Stimulated activated CD8-positive, alpha-beta memory T cell treated with anti-CD3 and anti-CD28 coated beads, Interleukin-15, amount 100 ng/mL, for 1 hour (primary cell): Measurements from ENCODE around the gene GRIK2.

Experiments used
- DNase-seq: peaks from one replicate; pipeline ENCODE4 v3.0.0-alpha.2; 2020; ENCODE audit warnings: low read depth

The GRIK2 gene

DNA sequence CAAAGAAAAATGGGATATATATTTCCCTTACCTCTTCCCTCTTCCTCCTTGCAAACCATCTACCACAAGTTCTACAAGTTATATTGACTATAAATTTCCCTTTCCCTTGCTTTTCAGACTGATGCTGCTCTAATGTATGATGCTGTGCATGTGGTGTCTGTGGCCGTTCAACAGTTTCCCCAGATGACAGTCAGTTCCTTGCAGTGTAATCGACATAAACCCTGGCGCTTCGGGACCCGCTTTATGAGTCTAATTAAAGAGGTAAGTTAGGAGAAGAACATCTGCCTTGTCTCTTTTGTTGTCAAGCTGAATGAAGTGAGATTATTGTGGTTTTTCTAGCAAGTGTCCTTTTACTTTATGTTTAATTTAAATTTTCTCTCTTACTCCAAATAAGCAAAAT lies 406.0 kb downstream of the GRIK2 start:
- no peak for DNase-seq

DNA sequence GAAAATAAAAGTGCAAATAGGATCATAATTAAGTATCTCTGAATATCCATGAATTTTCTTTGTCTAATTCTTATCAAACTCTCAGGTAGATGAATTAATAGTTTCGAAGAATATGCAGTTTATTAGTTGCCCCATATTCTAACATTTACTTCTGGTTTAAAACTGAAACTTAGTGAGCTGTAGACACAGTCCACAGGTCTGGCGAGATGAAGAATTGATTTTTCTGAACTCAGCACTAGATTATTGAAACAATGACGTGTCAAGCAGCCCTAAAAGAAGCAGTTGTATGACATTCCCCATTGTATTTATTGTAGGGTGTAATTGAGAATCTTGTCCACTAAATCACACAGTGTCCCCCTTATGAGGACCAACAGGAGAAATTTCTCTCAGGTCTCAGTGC lies 407.1 kb downstream of the GRIK2 start:
- DNase-seq, result no peak

DNA sequence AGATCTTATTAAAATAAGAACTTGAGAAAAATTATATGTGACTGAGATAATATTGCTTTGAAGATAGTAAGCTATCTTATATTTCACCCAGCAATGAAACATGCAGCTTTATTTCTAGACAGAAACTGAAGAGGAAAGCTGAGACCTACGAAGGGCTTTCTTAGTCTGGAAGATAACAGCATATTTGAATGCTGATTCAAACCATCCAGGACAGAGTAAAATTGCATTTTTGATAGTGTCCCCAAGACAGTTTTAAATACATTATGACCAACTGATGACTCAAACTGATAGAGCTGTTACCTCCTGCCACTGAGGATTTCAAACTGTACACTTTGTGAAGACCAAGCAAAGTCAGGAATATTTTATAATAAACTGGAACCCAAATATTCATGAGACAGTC lies 409.6 kb downstream of the GRIK2 start:
- DNase-seq, result no peak

DNA sequence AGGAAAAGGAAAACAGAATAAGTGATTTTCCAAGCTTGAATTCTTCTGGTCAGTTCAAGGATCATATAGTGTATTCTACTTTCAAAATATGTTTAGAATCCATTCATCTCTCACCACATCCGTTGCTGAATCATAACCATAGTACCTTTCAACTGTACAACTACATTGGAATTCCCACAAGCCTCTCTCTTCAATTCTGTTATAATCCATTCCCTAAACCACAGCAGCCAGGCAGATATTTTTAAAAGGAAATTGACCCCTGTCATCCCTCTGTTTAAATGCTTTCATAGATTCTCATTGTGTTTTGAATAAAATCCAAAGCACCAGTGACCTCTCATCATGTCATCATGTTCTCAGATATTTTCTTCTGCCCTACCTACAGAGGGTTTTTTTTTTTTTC lies 412.7 kb downstream of the GRIK2 start:
- DNase-seq, result no peak

DNA sequence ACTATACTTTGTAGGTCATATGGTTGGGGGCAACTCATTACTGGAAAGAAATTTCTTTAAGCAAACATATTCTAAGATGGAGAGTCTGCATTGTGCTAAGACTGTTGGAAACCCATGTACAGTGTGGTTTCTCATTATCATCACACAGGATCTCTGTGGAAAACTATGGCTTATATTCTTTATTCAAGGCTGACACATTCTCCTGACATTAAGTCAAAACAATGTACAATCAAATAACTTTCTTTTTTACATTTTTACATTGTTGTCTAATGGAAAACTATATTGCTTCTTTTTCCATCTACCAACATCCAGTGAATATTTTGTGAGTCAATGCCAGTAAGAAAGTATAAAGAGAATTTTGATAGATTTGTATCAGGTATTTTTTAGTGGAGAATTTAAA lies 417.6 kb downstream of the GRIK2 start:
- no peak for DNase-seq

DNA sequence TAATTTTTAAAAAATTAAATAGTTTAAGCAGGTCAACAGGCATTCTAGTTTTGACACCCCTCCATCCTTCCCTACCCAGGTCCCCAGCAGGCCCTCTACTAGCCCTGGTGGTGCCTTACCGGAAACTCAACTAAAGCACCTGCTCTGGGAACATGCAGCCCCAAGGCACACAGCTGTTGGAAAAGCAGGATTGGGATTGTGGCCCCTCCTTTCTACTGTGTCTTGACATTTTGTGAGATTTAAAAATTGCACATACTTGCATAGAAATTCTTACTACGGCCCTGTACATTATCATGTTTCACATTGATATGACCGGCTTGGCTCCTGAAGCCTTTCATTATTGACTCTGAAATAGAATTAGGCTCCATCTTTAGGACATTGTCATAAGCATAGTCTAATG lies 423.2 kb downstream of the GRIK2 start:
- no peak for DNase-seq

DNA sequence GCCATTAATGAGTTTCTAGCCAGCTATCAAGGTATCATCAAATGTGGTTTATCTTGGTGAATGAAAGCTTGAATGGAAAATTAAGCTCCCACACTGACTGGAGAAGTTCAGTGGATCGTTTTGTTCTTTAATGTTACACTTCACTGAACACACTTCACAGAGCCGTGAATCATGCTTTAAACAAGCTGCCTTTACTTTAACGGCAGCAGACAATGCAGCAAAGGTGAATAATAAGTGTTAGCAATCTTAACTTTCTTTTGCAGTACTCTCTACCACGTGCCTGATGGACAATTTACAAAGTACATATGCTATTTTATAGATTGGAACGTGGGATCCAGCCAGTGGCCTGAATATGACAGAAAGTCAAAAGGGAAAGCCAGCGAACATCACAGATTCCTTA lies 424.5 kb downstream of the GRIK2 start:
- no peak for DNase-seq

DNA sequence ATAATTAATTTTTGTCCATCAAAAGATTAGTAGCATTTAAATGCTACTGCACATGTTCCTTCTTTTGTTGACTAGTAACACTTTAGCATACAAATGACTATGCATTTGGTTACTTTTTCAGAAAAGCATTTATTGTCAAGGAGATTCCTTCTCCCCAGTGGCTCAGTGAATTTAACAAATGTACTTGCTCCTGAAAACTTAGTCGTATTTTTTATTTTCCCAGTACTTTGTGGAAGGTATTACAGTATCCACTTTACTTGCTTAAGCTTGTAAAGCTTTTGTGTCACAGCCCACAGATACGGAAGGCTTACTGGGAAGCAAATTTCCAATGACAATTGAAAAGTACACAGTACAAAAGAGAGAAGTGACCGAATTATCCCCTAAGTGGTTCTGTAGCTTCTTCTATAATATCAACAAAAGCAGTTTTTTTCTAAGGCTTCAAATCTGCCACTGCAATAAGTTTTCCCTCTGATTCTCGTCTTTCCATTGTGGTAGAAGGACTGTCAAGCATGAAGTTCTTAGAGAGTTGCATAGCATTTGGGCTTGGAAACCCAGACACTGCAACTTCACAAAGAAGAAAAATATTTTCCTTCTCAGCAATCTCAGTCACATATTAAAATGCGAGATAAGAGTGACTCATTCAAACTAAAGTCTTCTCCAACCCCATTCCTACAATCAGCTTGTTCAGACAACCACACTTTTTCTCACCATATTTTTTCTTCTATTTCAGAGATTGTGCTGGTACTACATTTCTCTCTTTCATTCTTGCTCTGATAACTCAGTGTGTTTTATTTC lies 431.2 kb downstream of the GRIK2 start:
- DNase-seq, result no peak

DNA sequence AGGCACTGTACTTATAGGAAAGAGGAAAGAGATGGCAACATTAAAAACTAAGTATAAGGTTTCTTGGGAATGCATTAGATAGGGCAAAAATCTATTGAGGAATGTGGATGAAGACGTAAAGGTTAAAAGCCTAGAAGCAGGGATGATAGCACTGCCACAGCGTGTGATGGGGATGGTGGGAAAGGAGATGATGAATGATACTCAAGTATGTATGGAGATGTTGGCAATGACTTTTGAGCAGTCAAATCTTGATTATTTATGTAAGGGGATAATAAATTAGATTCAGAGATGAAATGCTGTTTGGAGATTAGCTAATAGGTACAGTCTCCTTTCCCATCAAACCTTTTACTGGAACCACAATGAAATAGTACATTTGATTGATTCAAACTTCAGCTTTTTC lies 432.8 kb downstream of the GRIK2 start:
- no peak for DNase-seq

DNA sequence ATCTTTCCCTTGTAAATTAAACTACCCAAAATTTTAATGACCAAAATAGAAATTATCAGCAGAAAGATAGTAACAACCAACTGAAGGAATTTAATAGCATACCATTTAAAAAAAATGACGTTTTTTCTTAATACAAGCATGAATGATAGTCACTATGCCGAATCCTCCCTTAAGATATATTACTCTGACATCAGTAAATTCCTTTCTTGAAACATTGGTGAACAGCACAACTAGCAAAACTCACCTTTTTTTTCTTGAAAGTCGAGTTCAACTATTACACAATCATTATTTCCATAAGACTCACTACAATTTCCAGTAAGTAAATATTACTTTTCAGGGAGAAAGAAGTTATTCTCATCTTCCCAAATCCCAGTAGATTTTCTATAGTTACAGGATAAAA lies 433.2 kb downstream of the GRIK2 start:
- DNase-seq, result no peak

DNA sequence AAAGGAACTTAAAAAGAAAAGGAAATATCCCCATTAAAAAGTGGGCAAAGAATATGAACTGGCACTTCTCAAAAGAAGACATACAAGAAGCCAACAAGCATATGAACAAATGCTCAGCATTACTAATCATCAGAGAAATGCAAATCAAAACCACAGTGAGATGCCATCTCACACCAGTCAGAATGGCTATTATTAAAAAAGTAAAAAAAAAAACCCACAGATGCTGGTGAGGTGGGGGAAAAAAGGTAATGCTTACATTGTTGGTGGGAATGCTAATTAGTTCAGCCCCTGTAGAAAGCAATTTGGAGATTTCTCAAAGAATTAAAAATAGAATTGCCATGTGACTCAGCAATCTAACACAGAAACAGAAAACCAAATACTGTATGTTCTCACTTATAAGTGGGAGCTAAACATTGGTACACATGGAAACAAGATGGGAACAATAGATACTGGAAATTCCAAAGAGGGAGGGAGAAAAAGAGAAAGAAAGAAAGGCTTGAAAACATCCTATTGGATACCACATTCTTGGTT lies 437.1 kb downstream of the GRIK2 start:
- DNase-seq, result no peak

DNA sequence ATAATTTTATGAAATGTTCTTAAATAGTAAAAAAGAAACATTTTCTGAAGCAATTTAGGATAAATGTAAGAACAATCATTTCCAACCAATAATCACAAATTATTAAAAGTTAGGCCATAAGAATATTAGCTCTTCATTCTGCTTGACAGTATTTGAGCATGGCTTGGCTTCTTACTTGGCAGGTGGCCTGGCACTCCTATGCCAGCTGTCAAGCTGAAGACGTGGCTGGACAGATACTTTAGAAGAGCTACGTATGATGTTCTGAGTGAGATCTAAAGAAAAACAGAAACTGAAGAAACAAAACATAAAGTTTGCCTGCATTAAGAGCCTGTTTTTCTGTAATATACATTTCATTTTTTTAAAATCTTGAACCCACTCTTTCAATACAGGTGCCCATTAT lies 438.9 kb downstream of the GRIK2 start:
- no peak for DNase-seq

DNA sequence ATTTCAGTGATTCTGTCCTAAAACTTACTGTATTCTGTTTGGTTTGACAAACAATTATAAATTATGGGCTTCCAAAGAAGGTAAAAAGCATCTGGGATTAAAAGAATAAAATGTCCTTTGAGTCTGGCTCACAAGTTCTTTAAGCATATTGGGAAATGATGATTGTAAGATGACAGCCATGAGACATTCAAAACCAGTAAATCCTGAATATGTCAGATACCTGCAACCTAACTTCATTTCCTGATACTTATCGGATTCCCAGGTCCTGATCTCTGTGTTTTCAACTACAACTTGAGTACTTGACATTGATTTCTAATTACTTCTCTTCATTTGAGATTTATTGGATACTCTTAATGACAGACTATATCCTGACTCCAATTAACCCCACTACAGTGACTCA lies 446.6 kb downstream of the GRIK2 start:
- DNase-seq, result no peak

DNA sequence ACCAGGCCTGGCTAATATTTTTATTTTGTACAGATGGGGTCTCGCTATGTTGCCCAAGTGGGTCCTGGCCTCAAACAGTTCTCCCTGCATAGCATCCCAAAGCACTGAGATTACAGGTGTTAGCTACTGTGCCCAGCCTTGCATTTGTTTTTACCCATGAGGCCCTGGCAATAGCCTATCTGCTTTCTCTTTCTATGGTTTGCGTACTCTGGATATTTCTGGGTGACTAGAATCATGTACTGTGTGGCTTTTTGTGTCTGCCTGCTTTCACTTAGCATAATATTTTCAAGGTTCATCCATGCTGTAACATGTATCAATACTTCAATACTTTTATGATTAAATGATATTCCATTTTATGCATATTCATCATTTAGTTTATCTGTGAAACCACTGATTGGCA lies 451.7 kb downstream of the GRIK2 start:
- DNase-seq, result no peak

DNA sequence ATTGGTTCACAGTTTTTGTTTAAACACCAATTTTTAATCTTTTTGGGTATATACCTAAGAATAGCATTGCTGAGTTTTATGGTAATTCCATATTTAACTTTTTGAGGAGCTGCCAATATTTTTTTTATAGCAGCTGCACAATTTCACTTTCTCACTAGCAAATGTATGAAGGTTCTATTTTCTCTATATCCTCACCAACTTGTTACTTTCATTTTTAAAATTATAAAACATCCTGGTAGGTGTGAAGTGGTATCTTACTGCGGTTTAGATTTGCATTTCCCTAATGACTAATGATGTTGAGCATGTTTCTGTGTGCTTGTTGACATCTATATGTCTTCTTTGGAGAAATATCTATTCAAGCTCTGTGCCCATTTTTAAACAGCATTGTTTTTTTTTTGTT lies 452.1 kb downstream of the GRIK2 start:
- no peak for DNase-seq

DNA sequence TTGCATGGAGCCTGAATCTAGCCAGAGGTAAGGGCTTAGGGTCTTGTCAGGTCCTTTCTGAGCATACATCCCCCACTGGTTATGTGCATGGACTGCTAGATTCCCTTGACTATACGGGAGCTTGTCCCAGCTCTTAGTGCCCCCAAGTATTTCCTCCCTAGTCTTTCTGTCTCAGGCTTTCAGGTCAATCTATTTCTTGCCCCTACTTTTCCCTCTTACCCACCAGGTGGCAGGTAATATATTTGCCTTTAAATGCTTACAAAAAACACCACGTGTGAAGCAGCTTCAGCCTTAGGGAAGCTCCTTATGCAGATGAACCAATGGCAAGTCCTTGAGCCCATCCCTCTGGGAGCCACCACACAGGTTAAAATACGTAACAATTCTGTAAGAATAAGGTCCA lies 454.2 kb downstream of the GRIK2 start:
- no peak for DNase-seq

DNA sequence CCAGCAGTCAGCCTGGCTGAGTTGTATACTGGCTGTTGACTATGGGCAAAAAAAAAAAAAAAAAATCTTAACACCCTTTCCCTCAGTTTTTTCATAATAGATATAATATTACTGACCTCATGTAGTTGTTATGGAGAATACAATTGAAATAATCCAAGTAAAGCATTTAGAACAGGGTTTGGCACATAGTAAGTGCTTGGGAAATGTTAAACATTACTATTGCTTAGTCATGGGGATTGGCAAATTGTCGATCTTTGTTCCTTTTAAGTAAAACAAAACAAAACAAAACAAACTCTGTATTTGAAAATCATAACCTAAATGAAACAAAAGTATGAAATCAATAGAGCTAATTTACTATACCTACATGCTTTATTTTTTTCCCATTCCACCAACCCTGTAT lies 458.4 kb downstream of the GRIK2 start:
- DNase-seq, result no peak

DNA sequence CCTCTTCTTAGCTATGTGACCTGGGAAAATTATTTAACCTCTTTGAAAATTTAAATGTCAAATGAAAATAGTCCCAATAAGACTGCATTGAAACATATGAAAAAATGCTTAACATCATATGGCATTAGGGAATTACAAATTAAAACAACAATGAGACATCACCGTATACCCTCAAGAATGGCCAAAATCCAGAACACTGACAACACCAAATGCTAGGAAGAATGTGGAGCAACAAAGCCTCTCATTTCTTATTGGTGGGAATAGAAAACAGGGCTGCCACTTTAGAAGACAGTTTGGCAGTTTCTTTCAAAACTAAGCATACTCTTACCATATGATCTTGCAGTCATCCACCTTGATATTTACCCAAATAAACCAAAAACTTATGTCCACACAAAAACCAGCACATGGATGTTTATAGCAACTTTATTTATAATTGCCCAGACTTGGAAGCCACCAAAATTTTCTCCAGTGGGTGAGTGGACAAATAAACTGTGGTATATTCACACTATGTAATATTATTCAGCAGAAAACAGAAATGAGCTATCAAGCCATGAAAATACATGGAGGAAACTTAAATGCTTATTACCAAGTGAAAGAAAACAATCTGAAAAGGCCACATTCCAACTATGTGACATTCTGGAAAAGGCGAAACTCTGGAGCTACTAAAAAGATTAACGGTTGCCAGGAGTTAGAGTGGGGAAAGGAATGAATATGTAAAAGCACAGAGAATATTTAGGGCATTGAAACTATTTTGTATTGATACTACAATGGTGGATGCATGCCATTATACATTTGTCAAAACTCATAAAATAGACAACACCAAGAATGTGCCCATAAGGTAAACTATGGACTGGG lies 459.9 kb downstream of the GRIK2 start:
- DNase-seq, result no peak

DNA sequence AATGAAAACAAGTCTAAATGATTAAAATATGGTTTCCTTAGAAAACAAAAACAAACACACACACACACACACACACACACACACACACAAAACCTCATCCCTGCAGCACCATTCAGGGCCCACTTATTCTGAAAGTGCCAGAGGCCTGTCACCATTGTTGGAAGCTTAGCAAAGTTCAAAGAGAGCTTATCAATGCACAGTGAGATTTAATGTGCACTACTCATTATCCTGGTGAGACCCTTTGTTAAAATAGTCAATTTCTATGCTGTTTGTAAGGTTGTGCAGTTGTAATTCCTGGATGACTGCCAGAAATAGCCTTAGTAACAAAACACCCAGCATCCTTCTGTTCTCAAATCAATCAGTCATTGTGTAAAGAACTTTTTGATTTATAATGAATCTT lies 482.9 kb downstream of the GRIK2 start:
- DNase-seq, result no peak

DNA sequence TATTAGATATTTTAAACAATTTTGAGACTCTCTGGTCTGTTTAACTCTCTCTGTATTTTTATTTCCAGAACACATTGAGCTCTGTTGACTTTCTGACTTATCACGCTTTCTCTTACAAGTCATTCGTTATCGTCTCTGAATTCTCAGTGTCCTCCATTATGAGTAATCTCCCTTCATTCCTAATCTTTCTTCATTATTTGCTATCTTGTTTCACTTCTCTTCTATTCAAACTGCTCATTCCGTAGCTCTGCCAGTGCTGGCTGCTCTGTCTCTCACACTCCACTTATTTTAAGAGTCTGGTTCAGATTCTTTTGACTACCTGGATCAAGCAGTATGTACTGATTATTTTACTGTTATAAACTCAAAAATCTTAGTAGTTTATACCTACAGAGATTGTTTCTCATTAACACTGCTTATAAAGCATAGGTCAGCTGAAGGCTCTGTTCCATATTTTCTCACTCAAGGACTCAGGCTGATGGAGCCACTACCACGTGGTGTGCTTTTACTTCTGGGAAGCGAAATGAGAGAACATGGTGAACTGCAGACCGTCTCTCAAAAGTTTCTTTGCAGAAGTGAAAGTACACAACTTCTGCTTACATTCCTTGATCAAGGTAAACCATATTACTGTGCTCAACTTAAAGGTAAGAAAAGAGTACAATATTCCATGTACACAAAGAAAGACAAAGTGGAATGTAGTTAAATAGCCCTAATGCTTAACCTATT lies 485.2 kb downstream of the GRIK2 start:
- no peak for DNase-seq

DNA sequence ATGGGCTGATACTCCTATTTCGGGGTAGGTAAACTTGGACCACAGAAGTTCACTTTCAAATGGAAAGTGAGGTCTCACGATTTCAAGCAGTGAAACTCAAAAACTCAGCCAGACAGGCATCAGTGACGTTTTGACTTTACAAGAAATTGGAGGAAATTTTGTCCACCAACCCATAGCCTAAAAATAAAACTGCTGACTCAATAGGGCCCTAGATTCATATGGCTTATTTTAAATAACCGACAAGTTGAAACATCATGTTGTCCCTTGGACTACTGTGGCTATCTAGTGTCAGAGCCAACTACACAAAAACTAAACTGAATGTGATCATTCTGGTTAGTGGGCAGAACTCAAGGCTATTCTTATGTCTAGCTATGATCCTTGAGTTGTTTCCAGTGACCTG lies 486.3 kb downstream of the GRIK2 start:
- no peak for DNase-seq

DNA sequence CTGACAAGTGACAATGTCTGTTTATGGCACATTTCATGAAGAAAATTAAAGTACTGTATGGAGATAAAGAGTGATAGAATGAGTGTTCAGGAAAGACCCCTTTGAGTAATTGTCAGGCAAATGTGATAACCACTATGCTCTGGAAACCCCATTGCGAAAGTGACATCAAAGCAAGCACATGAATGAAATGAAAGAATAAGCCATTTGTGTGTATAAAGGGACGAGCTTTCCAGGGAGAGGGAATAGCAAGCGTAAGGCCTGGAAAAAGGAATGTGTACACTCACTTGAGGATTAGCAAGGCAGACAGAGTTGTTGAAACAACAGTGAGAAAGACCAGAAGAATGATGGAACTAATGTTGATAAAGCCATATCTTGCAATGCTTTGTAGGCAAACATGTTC lies 490.0 kb downstream of the GRIK2 start:
- DNase-seq, result no peak

DNA sequence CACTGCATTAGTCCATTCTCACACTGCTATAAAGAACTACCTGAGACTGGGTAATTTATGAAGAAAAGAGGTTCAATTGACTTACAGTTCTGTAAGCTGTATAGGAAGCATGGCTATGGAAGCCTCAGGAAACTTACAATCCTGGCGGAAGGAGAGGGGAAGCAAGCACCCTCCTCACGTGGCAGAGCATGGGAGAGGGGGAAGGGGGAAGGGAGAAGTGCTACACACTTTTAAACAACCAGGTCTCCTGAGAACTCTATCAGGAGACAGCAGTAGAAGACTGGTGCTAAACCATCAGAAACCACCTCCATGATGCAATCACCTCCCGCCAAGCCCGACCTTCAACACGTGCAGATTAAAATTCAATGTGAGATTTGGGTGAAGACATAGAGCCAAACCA lies 494.0 kb downstream of the GRIK2 start:
- DNase-seq, result no peak
